SK-N-MC (cell line): ENCODE data around the gene GRB2.
"Not testable (repeated sequence)": the region's sequence is repeated elsewhere in the genome, so short reads cannot be mapped to it uniquely, and the experiment has no call there.

ENCODE experiments used
- EZH2 ChIP-seq: fragments of 200-600 bp; sonication (generic); IDR thresholded peaks from one replicate; pipeline ENCODE4 v1.6.1; 2017; ENCODE audit warnings: antibody characterized with exemption
- FOXP2 ChIP-seq: optimal IDR thresholded peaks from 2 replicates; pipeline ENCODE3; 2011; ENCODE audit warnings: mild to moderate bottlenecking, moderate library complexity; ENCODE audit not compliant: insufficient read depth; ENCODE audit errors: extremely low read length, control extremely low read depth
- POLR2AphosphoS5 ChIP-seq: IDR thresholded peaks from 2 replicates; pipeline ENCODE4 v1.6.1; 2012; ENCODE audit warnings: mild to moderate bottlenecking, low read depth, low read length, borderline replicate concordance

DNA sequence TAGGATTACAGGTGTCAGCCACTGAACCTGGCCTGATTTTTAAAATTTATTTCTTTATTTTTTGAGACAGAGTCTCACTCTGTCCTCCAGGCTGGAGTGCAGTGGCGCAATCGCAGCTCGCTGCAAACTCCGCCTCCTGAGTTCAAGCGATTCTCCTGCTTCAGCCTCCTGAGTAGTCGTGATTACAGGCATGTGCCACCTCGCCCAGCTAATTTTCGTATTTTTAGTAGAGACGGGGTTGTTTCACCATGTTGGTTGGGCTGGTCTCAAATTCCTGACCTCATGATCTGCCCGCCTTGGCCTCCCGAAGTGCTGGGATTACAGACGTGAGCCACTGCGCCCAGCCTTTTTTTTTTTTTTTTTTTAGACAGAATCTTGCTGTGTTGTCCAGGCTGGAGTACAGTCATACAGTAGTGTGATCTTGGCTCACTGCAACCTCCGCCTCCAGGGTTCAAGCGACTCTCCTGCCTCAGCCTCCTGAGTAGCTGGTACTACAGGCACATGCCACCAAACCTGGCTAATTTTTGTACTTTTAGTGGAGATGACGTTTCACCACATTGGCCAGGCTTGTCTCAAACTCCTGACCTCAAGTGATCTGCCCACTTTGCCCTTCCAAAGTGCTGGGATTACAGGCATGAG lies 112.5 kb downstream of the GRB2 start:
- not testable (repeated sequence) for TF ChIP-seq EZH2, POLR2AphosphoS5, FOXP2
